Subcutaneous abdominal adipose tissue (tissue), 5 donors: Measurements from ENCODE around the gene KIF16B.

ENCODE experiments used
- H3K27ac ChIP-seq: one replicate; pipeline ENCODE4 v1.7.0; 2013; ENCODE audit warnings: low read depth, mild to moderate bottlenecking, inconsistent platforms, low read length, moderate library complexity
- H3K27me3 ChIP-seq, 5 donors: one replicate each; pipeline ENCODE4 v1.7.0; 2013; ENCODE audit warnings: low read length in 5 of 5, inconsistent platforms in 1 of 5; ENCODE audit not compliant: control insufficient read depth in 5 of 5, insufficient read depth in 4 of 5
- H3K36me3 ChIP-seq, 5 donors: one replicate each; pipeline ENCODE4 v1.7.0; 2013; ENCODE audit warnings: low read length in 5 of 5; ENCODE audit not compliant: control insufficient read depth in 5 of 5, insufficient read depth in 5 of 5
- H3K4me1 ChIP-seq, 5 donors: one replicate each; pipeline ENCODE4 v1.7.0; 2013; ENCODE audit warnings: low read length in 5 of 5, mild to moderate bottlenecking in 3 of 5, moderate library complexity in 1 of 5; ENCODE audit not compliant: control insufficient read depth in 5 of 5, insufficient read depth in 5 of 5
- H3K4me3 ChIP-seq, 5 donors: one replicate each; pipeline ENCODE4 v1.7.0; 2013; ENCODE audit warnings: low read length in 5 of 5, low read depth in 1 of 5
- H3K9ac ChIP-seq, 5 donors: one replicate each; pipeline ENCODE4 v1.7.0; 2013; ENCODE audit warnings: low read length in 5 of 5, mild to moderate bottlenecking in 4 of 5, moderate library complexity in 3 of 5
- H3K9me3 ChIP-seq, 5 donors: one replicate each; pipeline ENCODE4 v1.7.0; 2013; ENCODE audit warnings: low read length in 5 of 5; ENCODE audit not compliant: control insufficient read depth in 5 of 5
- donor health status: healthy.
- donor health status: healthy.
- donor health status: healthy.
- donor health status: healthy.
- donor health status: healthy.

The KIF16B gene

DNA sequence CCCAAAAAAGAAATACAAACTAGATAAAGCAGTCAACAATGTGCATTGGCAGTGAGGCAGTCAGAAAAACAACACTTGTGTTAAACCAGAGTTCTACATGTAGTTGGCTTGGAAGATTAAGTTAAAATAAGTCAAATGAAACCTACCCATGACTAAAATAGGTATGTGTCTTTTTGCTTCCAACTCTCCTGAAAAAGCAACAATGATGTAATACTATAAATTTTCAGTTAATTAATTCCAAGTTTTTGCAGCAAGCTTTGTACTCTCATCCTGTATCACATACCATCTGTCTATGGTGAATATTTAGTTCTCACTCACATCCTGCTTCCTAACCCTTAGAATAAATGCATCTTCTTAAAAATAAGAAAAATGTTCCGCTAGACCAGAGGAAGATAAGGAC is 261.5 kb downstream of the KIF16B start:
- no peak overlapping the region for H3K4me3 ChIP-seq
- peaks cover 0 to 5% (median 0%) of the 10 kb centered on the region in 5 donors for H3K4me1 ChIP-seq
- no peaks in the 10 kb centered on the region for H3K9me3 ChIP-seq
- no peaks in the 10 kb centered on the region for H3K27me3 ChIP-seq
- H3K9ac ChIP-seq: no peak overlapping the region
- no peak overlapping the region for H3K27ac ChIP-seq
- H3K36me3 ChIP-seq: peaks cover 3 to 31% (median 10%) of the 10 kb centered on the region in 5 donors

DNA sequence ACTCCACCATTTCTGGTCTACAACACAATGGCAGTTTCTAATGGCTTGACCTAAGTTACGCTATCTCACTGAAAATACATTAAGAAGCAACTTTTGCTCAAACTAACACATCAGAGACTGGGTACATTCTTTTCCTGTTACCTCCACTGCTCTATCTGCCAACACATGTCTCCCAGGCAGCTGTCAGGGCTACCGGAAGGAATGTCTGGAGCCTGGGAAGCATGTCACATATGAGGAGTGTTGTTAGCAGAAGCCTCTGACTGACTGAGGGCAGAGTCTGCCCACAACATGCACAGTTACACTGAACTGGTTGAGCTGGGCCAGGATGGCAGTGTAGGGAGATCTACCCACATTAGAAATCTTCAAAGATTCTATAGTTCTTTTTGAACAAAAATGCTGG is 264.5 kb downstream of the KIF16B start:
- Histone ChIP-seq H3K27me3 (no peaks in the 10 kb centered on the region), H3K9ac (no peak overlapping the region), H3K27ac (no peak overlapping the region), H3K4me3 (no peak overlapping the region), H3K9me3 (peaks cover 0 to 6% (median 3%) of the 10 kb centered on the region in 5 donors), H3K4me1 (peaks cover 0 to 5% (median 0%) of the 10 kb centered on the region in 5 donors), H3K36me3 (peaks cover 3 to 37% (median 10%) of the 10 kb centered on the region in 5 donors)

DNA sequence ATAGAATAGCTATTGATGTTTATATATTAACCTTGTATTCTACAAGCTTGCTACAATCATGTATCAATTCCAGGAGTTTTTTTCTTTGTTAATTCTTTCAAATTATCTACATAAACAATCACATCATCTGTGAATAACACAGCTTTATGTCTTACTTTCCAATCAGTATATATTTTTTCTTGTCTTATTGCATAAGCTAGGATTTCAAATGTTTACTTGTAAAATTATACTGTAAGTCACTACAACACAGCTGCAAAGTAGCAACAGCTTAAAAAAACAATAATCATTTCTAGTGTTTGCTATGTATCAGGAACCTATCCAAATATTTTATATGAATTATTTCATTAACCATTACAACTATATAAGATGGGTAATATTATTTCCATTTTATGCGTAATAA is 270.4 kb downstream of the KIF16B start:
- Histone ChIP-seq H3K9ac (no peak overlapping the region), H3K36me3 (peaks cover 0 to 21% (median 2%) of the 10 kb centered on the region in 5 donors)

DNA sequence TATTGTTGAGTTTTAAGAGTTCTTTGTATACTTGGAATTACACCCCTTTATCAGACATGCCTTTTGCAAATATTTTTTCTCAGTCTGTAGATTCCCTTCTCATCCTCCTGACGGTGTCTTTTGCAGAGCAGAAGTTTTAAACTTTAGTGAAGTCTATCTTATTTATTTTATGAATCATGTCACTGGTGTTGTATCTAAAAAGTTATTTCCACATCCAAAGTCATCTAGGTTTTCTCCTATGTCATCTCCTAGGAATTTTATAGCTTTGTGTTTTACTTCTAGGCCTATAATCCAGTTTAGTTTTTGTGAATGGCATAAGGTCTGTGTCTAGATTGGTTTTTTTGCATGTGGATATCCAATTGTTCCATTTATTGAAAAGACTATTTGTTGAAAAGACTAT is 271.3 kb downstream of the KIF16B start:
- H3K9ac ChIP-seq: no peak overlapping the region
- H3K27ac ChIP-seq: no peak overlapping the region
- H3K9me3 ChIP-seq: peaks cover 9 to 22% (median 15%) of the 10 kb centered on the region in 5 donors
- peaks cover 0 to 21% (median 2%) of the 10 kb centered on the region in 5 donors for H3K36me3 ChIP-seq
- peaks cover 0 to 9% (median 4%) of the 10 kb centered on the region in 5 donors for H3K4me1 ChIP-seq
- no peaks in the 10 kb centered on the region for H3K27me3 ChIP-seq
- no peak overlapping the region for H3K4me3 ChIP-seq

More for the DNA sequence above, 270.4 kb downstream of the KIF16B start:
- peaks cover 0 to 9% (median 4%) of the 10 kb centered on the region in 5 donors for H3K4me1 ChIP-seq
- H3K27me3 ChIP-seq: no peaks in the 10 kb centered on the region
- peaks cover 9 to 22% (median 15%) of the 10 kb centered on the region in 5 donors for H3K9me3 ChIP-seq
- H3K4me3 ChIP-seq: no peak overlapping the region
- no peak overlapping the region for H3K27ac ChIP-seq

DNA sequence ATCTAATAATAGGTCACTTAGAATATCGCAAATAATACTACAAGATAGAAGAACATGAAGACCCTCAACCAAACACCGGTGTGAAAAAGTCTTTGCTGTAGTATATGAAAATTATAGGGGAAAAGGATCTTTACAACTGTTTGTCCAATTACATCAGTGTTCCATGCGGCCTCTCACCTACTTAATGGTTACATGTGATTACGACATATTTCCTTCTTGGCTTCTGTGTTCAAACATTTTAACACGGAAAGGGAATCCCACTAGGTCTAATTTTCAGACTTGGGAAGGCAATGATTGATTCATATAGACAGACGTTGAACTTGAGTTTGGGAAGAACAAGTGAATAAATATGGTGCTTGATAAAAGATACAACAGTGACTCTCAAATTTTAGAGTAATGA is 273.4 kb downstream of the KIF16B start:
- H3K9ac ChIP-seq: no peak overlapping the region
- H3K9me3 ChIP-seq: peaks cover 9 to 22% (median 15%) of the 10 kb centered on the region in 5 donors
- no peak overlapping the region for H3K4me3 ChIP-seq
- no peaks in the 10 kb centered on the region for H3K27me3 ChIP-seq
- peaks cover 0 to 12% (median 0%) of the 10 kb centered on the region in 5 donors for H3K36me3 ChIP-seq
- no peak overlapping the region for H3K27ac ChIP-seq
- H3K4me1 ChIP-seq: peaks cover 0 to 9% (median 4%) of the 10 kb centered on the region in 5 donors

DNA sequence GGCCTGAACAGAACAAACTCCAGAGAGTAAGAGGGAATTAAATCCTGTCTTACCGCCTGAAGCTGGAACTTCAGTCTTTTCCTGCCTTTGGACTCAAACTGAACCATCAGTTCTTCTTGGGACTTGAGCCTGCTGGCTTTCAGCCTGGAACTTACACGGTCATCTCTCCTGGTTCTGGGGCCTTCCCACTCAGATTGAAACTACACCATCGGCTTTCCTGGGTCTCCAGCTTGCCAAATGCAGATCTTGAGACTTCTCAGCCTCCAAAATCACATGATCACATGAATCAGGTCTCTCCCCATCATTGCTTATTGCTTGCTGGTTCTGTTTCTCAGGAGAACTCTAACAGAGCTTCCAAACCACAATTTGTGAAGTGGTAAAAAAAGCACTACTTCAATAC is 276.3 kb downstream of the KIF16B start:
- no peak overlapping the region for H3K9ac ChIP-seq
- H3K9me3 ChIP-seq: peaks cover 0 to 2% (median 0%) of the 10 kb centered on the region in 5 donors
- H3K4me3 ChIP-seq: no peak overlapping the region
- H3K27ac ChIP-seq: no peak overlapping the region
- peaks cover 0 to 3% (median 0%) of the 10 kb centered on the region in 5 donors for H3K36me3 ChIP-seq
- H3K27me3 ChIP-seq: no peaks in the 10 kb centered on the region
- H3K4me1 ChIP-seq: peaks cover 0 to 9% (median 4%) of the 10 kb centered on the region in 5 donors

DNA sequence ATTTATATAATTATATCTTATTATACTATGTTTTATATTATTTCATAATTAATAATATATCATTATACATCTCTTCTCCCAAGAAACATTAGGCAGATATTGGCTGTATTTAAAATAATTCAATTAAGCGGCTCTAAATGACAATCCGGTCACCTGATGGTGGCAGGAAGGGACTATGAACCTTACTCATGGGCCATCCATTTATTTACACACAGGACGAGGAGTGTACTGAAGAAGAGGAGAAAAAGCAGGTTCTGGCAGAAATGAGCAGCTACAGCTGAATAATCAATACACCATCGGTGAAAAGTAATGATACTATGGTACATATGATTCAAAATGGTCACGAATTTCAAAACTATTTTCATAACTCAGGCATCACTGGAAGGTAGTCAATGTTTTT is 277.7 kb downstream of the KIF16B start:
- Histone ChIP-seq H3K27ac (no peak overlapping the region), H3K36me3 (peaks cover 0 to 6% (median 0%) of the 10 kb centered on the region in 5 donors), H3K4me3 (no peak overlapping the region), H3K9ac (no peak overlapping the region), H3K9me3 (no peaks in the 10 kb centered on the region), H3K27me3 (no peaks in the 10 kb centered on the region), H3K4me1 (peaks cover 0 to 9% (median 4%) of the 10 kb centered on the region in 5 donors)

DNA sequence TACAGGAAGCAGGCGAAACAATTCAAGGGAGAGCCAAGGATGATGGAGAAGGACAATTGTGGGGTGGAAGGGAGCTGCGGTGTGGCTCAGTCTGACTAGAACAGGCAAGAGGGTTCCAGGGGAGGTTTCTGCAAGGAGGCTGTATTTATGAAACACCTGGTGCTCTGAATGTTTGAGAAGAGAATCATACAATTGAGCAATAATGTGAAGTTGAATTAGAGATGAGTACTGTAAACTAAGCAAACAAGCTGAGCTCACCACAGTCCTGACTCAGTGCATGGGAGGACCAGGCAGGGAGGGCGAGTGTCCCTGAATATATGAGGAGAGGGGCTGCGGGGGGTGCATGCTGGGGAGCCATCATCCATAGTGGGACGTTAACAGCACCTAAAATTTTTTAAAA is 279.7 kb downstream of the KIF16B start:
- H3K9ac ChIP-seq: no peak overlapping the region
- no peak overlapping the region for H3K4me3 ChIP-seq
- no peak overlapping the region for H3K27ac ChIP-seq
- H3K4me1 ChIP-seq: no peaks in the 10 kb centered on the region
- peaks cover 0 to 6% (median 0%) of the 10 kb centered on the region in 5 donors for H3K36me3 ChIP-seq
- H3K27me3 ChIP-seq: no peaks in the 10 kb centered on the region
- no peaks in the 10 kb centered on the region for H3K9me3 ChIP-seq

DNA sequence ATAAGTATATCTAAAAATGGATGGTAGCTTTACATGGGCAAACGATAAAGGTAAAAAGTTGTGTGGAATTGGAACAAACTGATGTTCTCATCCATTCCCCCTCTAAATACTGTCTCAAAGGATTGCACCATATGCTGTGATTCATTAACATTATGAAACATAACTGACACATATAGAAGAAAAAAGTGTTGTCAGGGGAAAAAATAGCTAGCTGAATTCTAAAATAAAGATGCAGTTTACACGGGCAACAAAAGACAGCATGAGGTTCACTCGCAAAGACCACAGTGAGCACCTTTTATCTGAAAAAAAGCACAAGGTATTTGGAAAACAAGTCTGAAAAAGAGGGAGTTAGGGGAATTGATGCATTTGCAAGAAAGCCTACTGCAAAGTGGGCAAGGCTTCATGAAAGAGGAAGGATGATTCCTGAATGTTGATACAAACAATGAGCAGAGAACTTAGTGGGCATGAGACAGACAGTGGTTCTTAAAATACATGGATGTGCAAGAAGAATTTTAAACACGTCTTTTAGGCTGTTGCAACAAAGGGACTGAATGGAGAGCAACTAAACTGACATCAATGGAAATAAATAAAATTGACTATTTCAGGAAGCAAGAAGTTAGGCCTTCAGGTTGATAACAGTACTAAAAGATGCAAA is 280.9 kb downstream of the KIF16B start:
- Histone ChIP-seq H3K27ac (no peak overlapping the region), H3K4me3 (no peak overlapping the region), H3K36me3 (peaks cover 0 to 4% (median 0%) of the 10 kb centered on the region in 5 donors), H3K9me3 (no peaks in the 10 kb centered on the region), H3K27me3 (no peaks in the 10 kb centered on the region), H3K4me1 (no peaks in the 10 kb centered on the region), H3K9ac (no peak overlapping the region)

DNA sequence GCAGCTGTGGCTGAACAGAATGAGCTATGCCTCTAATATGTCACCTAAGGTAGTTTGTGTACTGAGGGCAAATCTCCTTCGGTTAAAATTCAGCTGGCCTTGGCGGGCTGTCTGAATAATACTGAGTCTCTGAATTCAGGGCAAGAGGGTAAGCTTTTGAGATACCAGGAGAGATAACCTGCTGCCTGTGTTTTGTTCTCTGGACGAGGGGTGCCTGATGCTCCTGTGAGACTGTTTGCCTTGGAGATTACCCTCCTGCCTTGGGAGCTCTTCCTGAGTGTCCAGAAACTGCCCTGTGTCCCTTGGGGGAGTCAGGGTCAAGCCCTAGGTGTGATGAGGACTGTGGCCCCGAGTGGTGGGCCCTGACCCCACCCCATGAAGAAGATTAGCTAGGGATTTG is 282.9 kb downstream of the KIF16B start:
- Histone ChIP-seq H3K36me3 (peaks cover 0 to 4% (median 0%) of the 10 kb centered on the region in 5 donors), H3K27ac (no peak overlapping the region), H3K27me3 (no peaks in the 10 kb centered on the region), H3K9ac (no peak overlapping the region), H3K9me3 (no peaks in the 10 kb centered on the region), H3K4me3 (no peak overlapping the region), H3K4me1 (no peaks in the 10 kb centered on the region)
